HG03045 (cell line): ENCODE data around the gene HSPBAP1.

ENCODE experiments used
- ATAC-seq: cut with Tn5 transposase; IDR thresholded peaks from one replicate; pipeline ENCODE4 v1.9.1; 2021; ENCODE audit warnings: mild to moderate bottlenecking, moderate library complexity; ENCODE audit not compliant: unreplicated experiment

Gene HSPBAP1

GRCh38 chr3:122793568-122794416, at the start of gene HSPBAP1:
TSS of gene HSPBAP1 (minus strand) at chr3:122793831. CDS start at chr3:122793680, 151 bp downstream.
- peak; percentile 63 for ATAC-seq

- no peak for ATAC-seq
Observed at GRCh38 chr3:122835590-122835989, 42.0 kb upstream of the HSPBAP1 start.

GRCh38 chr3:122828281-122828680, 34.6 kb upstream of the HSPBAP1 start:
- no peak for ATAC-seq

GRCh38 chr3:122826278-122826677, 32.6 kb upstream of the HSPBAP1 start:
- no peak for ATAC-seq

- ATAC-seq: no peak
Observed at GRCh38 chr3:122825460-122825859, 31.8 kb upstream of the HSPBAP1 start.

DNA sequence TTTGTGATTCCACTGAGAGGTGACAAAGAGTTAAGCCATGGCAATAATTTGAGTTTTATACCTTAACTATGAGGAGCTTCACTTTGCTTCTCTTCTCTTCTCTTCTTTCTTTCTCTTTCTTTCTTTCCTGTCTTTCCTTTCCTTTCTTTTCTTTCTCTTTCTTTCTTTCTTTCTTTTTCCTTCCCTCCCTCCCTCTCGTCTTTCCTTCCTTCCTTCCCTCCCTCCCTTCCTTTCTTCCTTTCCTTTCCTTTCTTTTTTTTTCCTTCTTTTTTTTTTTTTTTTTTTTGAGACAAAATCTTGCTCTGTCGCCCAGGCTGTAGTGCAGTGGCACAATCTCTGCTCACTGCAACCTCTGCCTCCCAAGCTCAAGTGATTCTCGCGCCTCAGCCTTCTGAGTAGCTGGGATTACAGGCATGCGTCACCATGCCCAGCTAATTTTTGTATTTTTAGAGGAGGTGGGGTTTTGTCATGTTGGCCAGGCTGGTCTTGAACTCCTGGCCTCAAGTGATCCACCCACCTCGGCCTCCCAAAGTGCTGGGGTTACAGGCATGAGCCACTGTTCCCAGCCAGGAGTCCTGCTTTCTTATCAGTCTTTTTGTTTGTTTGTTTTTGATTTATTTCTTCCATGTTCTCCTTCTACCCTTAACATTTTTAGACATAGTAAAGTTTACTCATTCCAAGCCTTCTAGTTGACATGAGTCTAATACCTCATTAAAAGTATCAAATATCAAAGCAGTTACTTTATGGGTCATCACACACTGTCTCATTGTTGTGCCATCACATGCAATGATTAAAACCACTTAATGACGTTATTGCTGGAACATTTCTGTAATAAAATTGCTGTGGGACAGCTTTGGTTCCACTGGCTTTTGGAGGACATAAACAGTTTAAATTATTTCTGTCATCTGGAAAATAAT, 31.1 kb upstream of the HSPBAP1 start:
- ATAC-seq: no peak

DNA sequence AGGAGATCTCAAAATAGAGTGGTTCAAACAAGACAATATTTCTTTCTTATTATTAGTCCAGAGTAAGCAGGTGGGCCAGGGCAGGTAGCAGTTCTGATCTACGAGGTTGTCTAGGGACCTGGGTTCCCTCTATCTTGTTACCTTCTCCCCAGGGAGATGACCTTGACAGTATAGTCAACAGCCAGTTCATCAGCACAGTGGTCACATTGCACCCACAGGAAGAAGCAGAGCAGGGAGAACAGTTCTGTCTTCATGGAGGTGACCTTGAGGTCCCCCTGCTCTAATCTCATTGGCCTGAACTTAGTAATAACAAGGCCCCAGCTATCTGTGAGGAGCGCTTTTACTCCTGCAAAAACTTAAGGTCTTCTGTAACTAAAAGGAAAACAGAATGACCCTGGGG, 23.0 kb upstream of the HSPBAP1 start:
- ATAC-seq: no peak

DNA sequence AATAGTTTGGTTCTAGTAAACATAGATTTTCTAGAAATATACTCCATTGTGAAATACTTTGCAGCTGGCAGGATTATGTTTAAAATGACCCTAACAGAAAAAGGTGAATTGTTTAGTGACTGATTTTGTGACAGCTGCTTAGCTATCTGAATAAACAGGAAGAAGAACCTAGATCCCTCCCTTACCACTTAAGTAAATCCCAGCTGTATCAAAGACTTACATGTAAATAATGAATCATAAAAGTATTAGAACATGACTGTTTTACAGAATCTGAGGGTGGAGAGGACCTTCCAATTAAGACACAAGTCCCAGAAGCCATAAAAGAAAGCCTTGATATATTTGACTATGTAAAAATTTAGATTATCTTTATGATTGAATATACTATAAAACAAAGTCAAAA, 17.1 kb upstream of the HSPBAP1 start:
- no peak for ATAC-seq

- no peak for ATAC-seq
Observed at GRCh38 chr3:122803977-122804376, 10.3 kb upstream of the HSPBAP1 start.

- no peak for ATAC-seq
Observed at GRCh38 chr3:122802323-122802722, 8.7 kb upstream of the HSPBAP1 start.

DNA sequence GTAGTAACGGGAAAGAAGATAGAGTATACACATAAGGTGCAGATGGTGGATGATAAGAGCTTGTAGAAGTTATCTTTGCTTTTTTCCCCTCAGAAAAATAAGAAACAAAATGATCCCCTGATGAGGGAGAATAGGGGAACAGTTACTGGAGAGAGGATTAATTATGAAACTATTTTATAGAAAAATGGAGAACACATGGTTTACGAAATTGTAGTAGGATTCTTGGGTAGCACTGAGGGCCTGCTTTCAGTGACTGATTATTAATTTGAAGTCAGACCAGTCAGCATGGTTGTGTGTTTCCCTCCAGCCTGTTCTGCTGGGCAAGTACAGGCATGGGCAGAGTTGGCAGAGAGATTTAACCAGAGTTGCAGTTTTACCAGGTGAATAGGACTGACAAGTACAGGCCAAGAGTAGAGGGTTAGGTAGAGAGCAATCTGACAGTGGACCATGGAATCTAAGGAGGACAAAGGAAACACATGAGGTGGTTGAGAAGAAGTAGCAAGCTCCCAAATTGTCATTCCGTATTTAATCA, 7.1 kb upstream of the HSPBAP1 start:
- ATAC-seq: no peak

DNA sequence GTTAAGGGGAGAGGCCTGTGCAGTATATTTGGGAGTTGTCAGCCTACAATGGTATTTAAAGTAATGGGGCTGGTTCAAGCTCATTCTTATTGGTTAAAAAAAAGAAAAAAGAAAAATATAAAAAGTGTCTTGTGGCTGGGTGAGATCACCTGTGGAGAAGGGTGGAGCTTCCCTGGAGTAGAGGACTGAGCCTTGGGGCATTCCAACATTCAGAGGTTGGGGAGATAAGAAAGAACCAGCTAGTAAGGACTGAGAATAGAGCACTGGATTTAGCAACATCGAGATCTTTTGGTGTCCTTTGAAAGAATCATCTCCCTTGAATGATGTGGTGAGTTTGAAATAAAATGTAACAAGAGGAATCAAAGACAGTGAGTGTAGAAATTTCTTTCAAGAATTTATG, 6.4 kb upstream of the HSPBAP1 start:
- ATAC-seq: no peak

DNA sequence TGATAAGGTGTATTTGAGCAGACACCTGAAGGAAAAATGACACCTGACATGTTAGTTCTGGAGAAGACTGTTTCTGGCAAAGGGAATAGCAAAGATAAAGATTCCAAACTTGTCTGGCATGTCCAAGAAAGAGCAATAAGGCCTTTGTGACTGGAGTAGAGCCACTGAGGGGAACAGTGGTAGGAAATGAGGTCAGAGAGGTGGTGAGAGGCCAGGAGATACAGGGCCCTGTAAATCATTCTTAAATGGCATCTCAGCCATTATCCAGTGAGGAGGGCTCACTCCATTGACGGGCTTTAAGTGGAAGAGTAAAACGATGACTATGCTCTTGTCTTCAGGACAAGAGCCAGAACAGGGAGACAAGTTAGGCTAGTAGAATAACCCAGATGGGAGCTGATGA, 5.7 kb upstream of the HSPBAP1 start:
- no peak for ATAC-seq

DNA sequence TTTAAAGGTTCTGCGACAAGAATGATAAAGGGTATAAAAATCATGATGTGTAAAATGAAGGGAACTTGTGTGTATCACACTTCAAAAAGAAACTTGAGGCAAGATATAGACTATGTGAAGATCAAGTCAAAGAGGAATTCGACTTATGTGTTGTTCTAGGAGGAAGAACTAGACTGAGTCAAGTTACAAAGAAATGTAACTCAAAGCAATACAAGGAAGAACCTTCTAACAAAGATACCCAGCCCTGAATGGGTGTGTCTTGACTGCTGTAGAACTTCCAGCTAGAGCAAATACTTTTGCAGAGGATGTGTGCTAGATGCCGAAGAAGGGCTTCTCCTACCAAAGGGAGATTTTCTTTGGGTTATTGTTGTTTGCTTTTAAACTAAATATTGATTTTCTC, 3.7 kb upstream of the HSPBAP1 start:
- no peak for ATAC-seq

GRCh38 chr3:122795674-122796195, 2.1 kb upstream of the HSPBAP1 start:
- no peak for ATAC-seq

DNA sequence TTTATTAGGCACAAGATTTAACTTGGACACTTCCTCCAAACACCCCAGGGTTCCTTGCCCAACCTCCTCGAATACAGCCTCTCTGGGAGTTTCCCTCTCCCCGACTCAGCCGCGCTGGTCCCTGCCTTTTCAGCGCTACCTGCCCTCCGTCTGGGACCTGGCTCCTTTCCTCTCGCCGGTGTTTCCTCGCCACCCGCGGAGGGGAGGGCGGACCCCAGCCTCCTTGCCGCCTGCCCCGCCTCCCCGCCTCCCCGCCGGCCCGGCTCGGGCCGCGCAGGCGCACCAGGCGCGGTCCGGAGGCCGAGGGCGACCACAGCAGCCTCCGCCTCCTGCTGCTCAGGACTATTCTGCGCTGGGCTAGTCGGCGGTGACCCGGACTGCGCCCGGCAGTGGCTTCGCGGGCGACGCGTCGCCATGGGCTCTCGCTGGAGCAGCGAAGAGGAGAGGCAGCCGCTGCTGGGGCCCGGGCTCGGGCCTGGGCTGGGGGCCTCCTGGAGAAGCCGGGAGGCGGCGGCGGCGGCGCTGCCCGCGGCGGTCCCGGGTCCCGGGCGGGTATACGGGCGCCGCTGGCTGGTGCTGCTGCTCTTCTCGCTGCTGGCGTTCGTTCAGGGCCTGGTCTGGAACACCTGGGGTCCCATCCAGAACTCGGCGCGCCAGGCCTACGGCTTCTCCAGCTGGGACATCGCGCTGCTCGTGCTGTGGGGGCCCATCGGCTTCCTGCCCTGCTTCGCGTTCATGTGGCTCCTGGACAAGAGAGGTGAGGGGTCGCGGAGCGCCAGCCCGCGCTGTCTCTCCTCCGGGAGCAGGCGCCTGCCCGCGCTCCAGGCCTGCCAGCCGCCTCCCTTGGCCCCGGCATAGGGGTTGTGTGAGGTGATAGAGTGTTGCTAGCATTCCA, 1.4 kb upstream of the HSPBAP1 start, which contains the start of gene SLC49A4:
Gene SLC49A4 (plus strand): TSS at position 291 of the 895 bp plus-strand sequence. CDS start 124 bp downstream, at position 415.
- ATAC-seq: peak; percentile 77

GRCh38 chr3:122794483-122794778, 800 bp upstream of the HSPBAP1 start:
- no peak for ATAC-seq

DNA sequence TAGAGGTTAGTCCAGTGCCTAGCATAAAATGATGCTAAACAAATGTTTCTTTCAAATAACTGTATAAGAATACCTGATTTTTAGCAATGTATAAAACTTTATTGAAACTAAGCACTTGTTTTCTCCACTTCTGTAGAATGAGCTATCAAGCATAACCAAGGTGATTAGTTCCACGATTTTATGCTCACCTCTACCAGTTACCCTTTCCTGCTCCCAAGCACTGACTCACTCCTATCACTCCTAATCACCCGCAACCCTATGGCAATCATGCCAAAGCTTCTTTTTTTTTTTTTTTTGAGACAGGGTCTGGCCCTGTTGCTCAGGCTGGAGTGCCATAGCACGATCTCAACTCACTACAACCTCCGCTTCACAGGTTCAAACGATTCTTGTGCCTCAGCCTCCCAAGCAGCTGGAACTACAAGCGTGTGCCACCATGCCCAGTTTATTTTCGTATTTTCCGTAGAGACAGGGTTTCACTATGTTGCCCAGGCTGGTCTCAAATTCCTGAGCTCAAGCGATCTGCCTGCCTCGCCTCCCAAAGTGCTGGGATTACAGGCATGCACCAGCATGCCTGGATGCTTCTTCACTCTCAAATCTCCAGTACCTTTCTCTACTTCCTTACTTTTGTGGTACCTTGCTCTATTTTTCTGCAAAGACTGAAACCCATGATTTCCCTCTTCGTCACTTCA, 3.9 kb downstream of the HSPBAP1 start:
- ATAC-seq: no peak

DNA sequence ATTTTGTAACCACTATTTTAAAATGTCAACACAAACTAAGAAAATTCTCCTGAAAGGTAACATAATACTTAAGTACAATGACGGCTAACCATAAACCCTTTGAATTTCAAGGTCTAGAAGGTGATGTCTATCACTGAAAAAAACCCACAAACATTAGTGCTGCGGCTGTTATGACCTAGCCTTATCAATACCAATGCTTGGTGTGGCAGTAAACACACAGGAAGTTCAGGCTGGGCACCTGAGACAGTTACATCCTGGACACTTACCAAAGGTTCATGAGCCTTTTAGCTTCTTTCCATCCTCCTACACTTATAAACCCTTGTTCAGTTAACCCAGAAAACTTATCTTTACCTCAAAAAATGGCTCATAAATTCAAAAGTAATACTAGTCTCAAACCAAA, 5.8 kb downstream of the HSPBAP1 start:
- ATAC-seq: no peak

DNA sequence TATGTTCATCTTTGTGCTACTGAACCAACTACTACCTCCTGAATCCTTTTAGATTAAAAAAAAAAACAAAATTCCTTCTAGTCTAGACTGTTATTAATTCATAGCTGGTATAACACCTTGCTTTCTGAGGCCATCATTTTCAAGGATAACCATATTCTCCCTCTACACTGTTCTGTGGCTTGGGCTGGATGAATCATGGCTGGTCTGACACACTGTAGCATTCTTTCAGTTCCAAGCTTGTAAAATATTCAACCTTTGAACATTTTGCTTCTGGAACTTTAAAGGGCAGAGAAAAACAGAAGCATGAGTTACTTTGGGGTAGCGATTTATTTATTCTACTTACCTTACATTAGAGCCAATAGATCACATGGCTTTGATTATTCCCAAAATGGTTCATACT, 7.6 kb downstream of the HSPBAP1 start:
- ATAC-seq: no peak
